Measurements from ENCODE around the gene DOCK10. TPM values are rescaled to one million over a fixed set of nuclear protein-coding genes. Genes with fewer than 3 reads are reported as not detected.

The DOCK10 gene
- total RNA-seq, 1 experiment from 2014 or later: 0.15 TPM

DNA sequence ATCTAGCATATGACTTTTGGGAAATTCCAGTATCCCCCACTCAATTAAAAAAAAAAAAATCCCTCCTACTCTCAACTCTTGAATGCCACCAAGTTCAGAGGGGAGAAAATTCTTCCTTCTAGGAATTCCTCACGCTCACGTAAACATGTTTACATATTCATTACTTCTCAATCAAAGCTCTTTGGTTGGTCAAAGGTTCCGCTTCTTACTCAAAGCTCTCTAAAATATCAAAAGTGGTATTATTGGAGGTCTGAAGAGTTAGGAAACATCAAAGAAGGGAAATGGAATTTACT, 4.1 kb downstream of the DOCK10 start:
- Histone ChIP-seq H3K9ac (ENCODE audit: low read length) (no peak overlapping the region), H4K20me1 (ENCODE audit: insufficient read depth, low read depth, low read length) (no peaks in the 10 kb centered on the region), H3K27me3 (ENCODE audit: low read length) (no peaks in the 10 kb centered on the region), H3K4me2 (ENCODE audit: low read depth, low read length, poor library complexity, severe bottlenecking) (no peak overlapping the region), H3K4me3 (ENCODE audit: low read length) (no peak overlapping the region), H3K9me3 (ENCODE audit: low read length) (no peaks in the 10 kb centered on the region), H3K36me3 (ENCODE audit: insufficient read depth, low read length) (no peaks in the 10 kb centered on the region), H3K4me1 (ENCODE audit: low read length) (no peaks in the 10 kb centered on the region), H2AFZ (ENCODE audit: low read length) (no peak overlapping the region), H3K27ac (ENCODE audit: low read length) (no peak overlapping the region), H3K79me2 (ENCODE audit: low read length) (no peaks in the 10 kb centered on the region), H3K9me2 (replicated peaks; ENCODE audit: insufficient read depth, low read length) (no peaks in the 10 kb centered on the region)
- DNase-seq: no peak

DNA sequence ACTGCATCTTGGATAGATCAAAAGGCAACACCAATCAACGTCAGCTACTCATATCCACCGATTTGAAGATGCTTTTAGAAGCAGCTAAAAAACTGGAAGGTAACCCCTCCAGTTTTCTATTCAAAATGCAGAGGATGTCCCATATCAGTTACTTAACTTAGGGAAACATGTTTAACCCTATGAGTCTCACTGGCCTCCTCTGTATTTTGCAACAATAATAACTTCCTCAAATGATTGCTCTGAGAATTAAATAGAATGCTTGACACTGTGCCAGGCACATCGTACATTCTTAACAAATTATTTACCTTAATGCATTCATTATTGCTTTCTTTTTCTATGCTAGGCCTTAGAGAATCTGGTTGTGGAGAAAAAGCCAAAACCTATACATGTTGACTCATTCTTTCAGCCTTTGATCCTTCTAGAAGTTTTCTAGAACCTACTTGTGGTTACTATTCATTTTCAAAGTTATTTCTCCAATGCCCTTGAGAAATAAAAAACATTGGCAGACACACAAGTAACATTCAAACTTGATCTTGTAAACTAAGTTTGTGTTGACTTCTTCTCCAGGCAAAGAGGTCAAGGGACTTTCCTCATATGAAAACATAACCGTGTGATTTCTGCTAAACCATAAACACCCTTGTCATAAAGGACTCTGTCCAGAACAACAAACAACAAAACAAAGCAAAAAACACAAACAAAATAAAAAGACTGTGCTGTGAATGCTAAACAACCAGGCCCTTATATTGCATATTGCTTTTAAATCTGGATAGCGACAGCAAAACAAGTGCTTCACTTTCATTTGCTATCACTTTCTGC, 4.6 kb downstream of the DOCK10 start:
- Histone ChIP-seq H3K4me3 (ENCODE audit: low read length) (no peak overlapping the region), H3K4me2 (ENCODE audit: low read depth, low read length, poor library complexity, severe bottlenecking) (no peak overlapping the region), H3K9me2 (replicated peaks; ENCODE audit: insufficient read depth, low read length) (no peaks in the 10 kb centered on the region), H3K4me1 (ENCODE audit: low read length) (no peaks in the 10 kb centered on the region), H3K27ac (ENCODE audit: low read length) (no peak overlapping the region), H3K36me3 (ENCODE audit: insufficient read depth, low read length) (no peaks in the 10 kb centered on the region), H2AFZ (ENCODE audit: low read length) (no peak overlapping the region), H3K27me3 (ENCODE audit: low read length) (no peaks in the 10 kb centered on the region), H3K9ac (ENCODE audit: low read length) (no peak overlapping the region), H3K9me3 (ENCODE audit: low read length) (no peaks in the 10 kb centered on the region), H3K79me2 (ENCODE audit: low read length) (no peaks in the 10 kb centered on the region), H4K20me1 (ENCODE audit: insufficient read depth, low read depth, low read length) (no peaks in the 10 kb centered on the region)
- DNase-seq: peak; percentile 26

DNA sequence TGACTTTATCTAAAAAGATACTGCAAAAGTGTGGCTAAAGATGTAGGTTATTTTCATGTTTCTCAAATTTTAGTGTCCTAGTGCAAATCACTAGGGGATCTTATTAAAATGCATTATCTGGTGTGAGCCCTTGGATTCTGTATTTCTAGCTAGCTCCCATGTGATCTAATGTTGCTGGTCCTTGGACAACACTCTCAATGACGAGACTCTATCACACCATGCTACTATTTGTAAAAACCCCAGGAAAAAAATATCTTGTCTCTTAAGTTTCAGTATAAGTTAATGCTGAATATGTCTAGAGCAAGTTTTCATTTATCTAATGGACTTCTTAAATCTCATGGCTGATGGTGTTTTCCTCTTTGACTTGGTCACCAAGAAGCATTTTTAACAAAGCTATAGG, 5.8 kb downstream of the DOCK10 start:
- Histone ChIP-seq H3K27me3 (ENCODE audit: low read length) (no peaks in the 10 kb centered on the region), H3K9me2 (replicated peaks; ENCODE audit: insufficient read depth, low read length) (no peaks in the 10 kb centered on the region), H3K9ac (ENCODE audit: low read length) (no peak overlapping the region), H3K4me3 (ENCODE audit: low read length) (no peak overlapping the region), H2AFZ (ENCODE audit: low read length) (no peak overlapping the region), H3K36me3 (ENCODE audit: insufficient read depth, low read length) (no peaks in the 10 kb centered on the region), H3K4me1 (ENCODE audit: low read length) (no peaks in the 10 kb centered on the region), H3K79me2 (ENCODE audit: low read length) (no peaks in the 10 kb centered on the region), H3K27ac (ENCODE audit: low read length) (no peak overlapping the region), H3K9me3 (ENCODE audit: low read length) (no peaks in the 10 kb centered on the region), H4K20me1 (ENCODE audit: insufficient read depth, low read depth, low read length) (no peaks in the 10 kb centered on the region), H3K4me2 (ENCODE audit: low read depth, low read length, poor library complexity, severe bottlenecking) (no peak overlapping the region)
- no peak for DNase-seq

DNA sequence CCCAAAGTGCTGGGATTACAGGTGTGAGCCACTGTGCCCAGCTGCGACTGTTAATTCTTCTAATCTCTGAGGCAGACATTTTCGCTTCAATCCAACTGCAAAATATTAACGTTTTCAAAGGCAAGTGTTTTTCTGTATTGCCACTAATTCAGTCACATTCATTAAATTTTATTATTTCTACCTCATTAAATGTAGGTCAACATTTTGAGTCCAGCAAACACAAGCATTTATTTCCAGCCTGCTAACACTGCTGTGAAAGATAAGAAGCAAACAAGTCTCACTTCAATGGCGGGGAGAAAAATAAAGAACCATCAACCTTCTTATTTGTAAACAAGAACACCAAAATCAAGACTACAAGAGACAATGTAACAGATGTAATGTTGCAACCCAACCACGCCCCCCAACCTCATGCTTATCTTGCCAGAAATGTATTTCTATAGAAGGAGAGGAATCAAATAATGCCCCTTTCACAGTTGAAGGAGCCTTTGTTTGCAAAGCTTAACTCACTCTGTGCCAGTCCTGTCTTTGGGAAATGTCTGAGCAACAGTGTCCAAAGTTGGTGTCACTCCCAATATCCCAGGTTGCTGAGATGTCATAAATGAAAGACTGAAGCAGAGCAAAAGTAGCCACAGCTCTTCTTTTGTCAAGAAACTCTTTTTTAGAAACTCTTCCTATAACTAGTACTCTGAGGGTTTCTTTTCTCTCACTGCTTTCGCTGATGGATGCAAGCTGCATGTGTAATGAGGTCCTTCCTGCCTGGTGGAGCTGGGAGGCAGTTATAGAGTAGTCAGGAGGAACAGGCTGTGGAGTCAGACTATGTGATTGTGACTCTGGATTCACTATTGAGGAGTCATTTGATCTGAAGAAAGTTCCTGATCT, 8.6 kb downstream of the DOCK10 start:
- no peaks in the 10 kb centered on the region for H3K27me3 ChIP-seq (ENCODE audit: low read length)
- no peaks in the 10 kb centered on the region for H3K79me2 ChIP-seq (ENCODE audit: low read length)
- no peaks in the 10 kb centered on the region for H3K9me2 ChIP-seq (replicated peaks; ENCODE audit: insufficient read depth, low read length)
- H4K20me1 ChIP-seq (ENCODE audit: insufficient read depth, low read depth, low read length): no peaks in the 10 kb centered on the region
- peak; percentile 15 for DNase-seq
- H3K9ac ChIP-seq (ENCODE audit: low read length): no peak overlapping the region
- H2AFZ ChIP-seq (ENCODE audit: low read length): no peak overlapping the region
- no peak overlapping the region for H3K27ac ChIP-seq (ENCODE audit: low read length)
- no peak overlapping the region for H3K4me2 ChIP-seq (ENCODE audit: low read depth, low read length, poor library complexity, severe bottlenecking)
- H3K4me3 ChIP-seq (ENCODE audit: low read length): no peak overlapping the region
- no peaks in the 10 kb centered on the region for H3K9me3 ChIP-seq (ENCODE audit: low read length)
- no peaks in the 10 kb centered on the region for H3K36me3 ChIP-seq (ENCODE audit: insufficient read depth, low read length)
- H3K4me1 ChIP-seq (ENCODE audit: low read length): no peaks in the 10 kb centered on the region

DNA sequence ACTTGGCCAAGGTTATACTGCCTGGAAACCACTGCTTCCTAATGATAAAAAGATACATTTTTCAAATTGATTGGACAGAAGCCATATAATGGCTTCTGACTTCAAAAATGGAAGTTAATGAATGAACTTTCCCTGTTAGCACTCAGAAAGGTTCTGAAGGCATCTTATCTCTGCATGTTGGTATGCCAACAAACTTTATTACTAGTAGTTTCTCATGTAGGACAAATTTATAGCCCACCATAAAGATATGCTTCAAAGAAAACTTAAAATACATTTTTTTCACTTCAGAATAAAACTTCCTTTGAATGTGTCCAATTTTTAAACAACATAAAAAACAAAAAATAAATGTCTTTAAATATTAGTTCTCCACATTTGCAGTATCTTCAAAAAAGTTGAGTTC, 10.0 kb downstream of the DOCK10 start:
- H2AFZ ChIP-seq (ENCODE audit: low read length): no peak overlapping the region
- H3K79me2 ChIP-seq (ENCODE audit: low read length): no peaks in the 10 kb centered on the region
- H3K9me2 ChIP-seq (replicated peaks; ENCODE audit: insufficient read depth, low read length): no peaks in the 10 kb centered on the region
- no peak overlapping the region for H3K27ac ChIP-seq (ENCODE audit: low read length)
- no peaks in the 10 kb centered on the region for H3K4me1 ChIP-seq (ENCODE audit: low read length)
- no peak overlapping the region for H3K4me3 ChIP-seq (ENCODE audit: low read length)
- DNase-seq: no peak
- H3K9ac ChIP-seq (ENCODE audit: low read length): no peak overlapping the region
- H3K4me2 ChIP-seq (ENCODE audit: low read depth, low read length, poor library complexity, severe bottlenecking): no peak overlapping the region
- no peaks in the 10 kb centered on the region for H3K36me3 ChIP-seq (ENCODE audit: insufficient read depth, low read length)
- no peaks in the 10 kb centered on the region for H4K20me1 ChIP-seq (ENCODE audit: insufficient read depth, low read depth, low read length)
- H3K27me3 ChIP-seq (ENCODE audit: low read length): no peaks in the 10 kb centered on the region
- no peaks in the 10 kb centered on the region for H3K9me3 ChIP-seq (ENCODE audit: low read length)

DNA sequence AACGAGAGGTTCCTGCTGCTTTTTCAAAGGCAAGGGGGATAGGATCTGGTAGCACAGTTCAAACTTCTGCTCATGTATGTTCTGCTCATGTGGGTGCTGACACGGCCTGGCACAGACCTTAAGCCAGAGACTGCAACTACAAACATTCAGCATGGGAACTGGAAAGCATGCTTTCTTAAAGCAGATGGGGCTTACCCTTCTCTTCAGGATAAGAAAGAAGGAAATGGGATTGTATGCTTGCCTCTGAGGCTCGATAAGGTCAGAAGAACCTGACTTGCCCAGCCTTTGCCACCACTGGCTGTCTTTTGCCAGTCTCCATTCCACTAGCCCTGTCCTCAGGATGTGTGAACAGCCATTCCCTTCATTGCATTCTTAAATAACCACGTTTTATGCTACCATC, 10.7 kb downstream of the DOCK10 start:
- H3K27me3 ChIP-seq (ENCODE audit: low read length): no peaks in the 10 kb centered on the region
- H3K4me3 ChIP-seq (ENCODE audit: low read length): no peak overlapping the region
- no peak for DNase-seq
- no peaks in the 10 kb centered on the region for H4K20me1 ChIP-seq (ENCODE audit: insufficient read depth, low read depth, low read length)
- H3K9me3 ChIP-seq (ENCODE audit: low read length): no peaks in the 10 kb centered on the region
- H3K27ac ChIP-seq (ENCODE audit: low read length): no peak overlapping the region
- H3K9me2 ChIP-seq (replicated peaks; ENCODE audit: insufficient read depth, low read length): no peaks in the 10 kb centered on the region
- H3K36me3 ChIP-seq (ENCODE audit: insufficient read depth, low read length): no peaks in the 10 kb centered on the region
- H3K4me1 ChIP-seq (ENCODE audit: low read length): no peaks in the 10 kb centered on the region
- no peaks in the 10 kb centered on the region for H3K79me2 ChIP-seq (ENCODE audit: low read length)
- H2AFZ ChIP-seq (ENCODE audit: low read length): no peak overlapping the region
- no peak overlapping the region for H3K9ac ChIP-seq (ENCODE audit: low read length)
- H3K4me2 ChIP-seq (ENCODE audit: low read depth, low read length, poor library complexity, severe bottlenecking): no peak overlapping the region

DNA sequence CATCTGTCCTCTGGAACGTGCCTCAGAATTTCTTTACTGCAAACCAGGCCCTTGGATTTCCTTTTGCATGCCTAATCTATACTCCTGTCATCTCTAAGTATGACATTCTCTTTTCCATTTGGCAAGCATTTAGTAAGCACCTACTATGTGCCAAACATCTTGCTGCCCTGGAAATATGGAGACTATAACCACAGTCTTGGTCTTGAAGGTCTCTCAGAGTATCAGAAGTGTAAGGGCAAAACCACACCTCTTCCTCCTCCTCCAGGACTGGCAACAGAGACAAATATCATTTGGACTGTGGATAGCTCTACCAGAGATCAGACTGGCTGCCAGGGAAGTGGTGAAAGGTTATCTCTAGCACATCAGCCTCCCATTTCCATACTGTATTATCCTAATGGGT, 11.4 kb downstream of the DOCK10 start:
- Histone ChIP-seq H3K9me3 (ENCODE audit: low read length) (no peaks in the 10 kb centered on the region), H3K4me2 (ENCODE audit: low read depth, low read length, poor library complexity, severe bottlenecking) (no peak overlapping the region), H3K4me1 (ENCODE audit: low read length) (no peaks in the 10 kb centered on the region), H2AFZ (ENCODE audit: low read length) (no peak overlapping the region), H3K79me2 (ENCODE audit: low read length) (no peaks in the 10 kb centered on the region), H3K27ac (ENCODE audit: low read length) (no peak overlapping the region), H4K20me1 (ENCODE audit: insufficient read depth, low read depth, low read length) (no peaks in the 10 kb centered on the region), H3K27me3 (ENCODE audit: low read length) (no peaks in the 10 kb centered on the region), H3K36me3 (ENCODE audit: insufficient read depth, low read length) (no peaks in the 10 kb centered on the region), H3K4me3 (ENCODE audit: low read length) (no peak overlapping the region), H3K9ac (ENCODE audit: low read length) (no peak overlapping the region), H3K9me2 (replicated peaks; ENCODE audit: insufficient read depth, low read length) (no peaks in the 10 kb centered on the region)
- DNase-seq: no peak

DNA sequence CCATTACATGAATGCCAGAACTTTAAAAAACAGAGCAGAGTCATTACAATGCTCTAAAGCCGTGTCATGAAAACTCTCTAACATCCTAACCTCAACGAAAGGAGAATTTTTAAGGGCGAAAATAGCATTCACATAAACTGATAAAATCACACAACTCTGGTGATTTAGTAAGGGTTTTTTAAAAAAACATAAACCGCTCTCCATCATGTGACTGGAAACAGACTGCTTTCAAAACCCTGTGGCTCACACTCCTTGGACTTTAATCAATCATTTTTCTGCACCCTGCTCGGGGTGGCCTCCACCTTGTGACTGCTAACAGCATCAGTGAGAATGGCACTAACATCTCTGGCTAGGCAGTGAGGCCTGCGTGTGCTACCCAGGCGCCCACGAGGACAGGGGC, 12.1 kb downstream of the DOCK10 start:
- H3K27me3 ChIP-seq (ENCODE audit: low read length): no peaks in the 10 kb centered on the region
- no peaks in the 10 kb centered on the region for H3K36me3 ChIP-seq (ENCODE audit: insufficient read depth, low read length)
- no peak overlapping the region for H3K4me2 ChIP-seq (ENCODE audit: low read depth, low read length, poor library complexity, severe bottlenecking)
- H3K4me1 ChIP-seq (ENCODE audit: low read length): no peaks in the 10 kb centered on the region
- H3K9ac ChIP-seq (ENCODE audit: low read length): no peak overlapping the region
- H3K79me2 ChIP-seq (ENCODE audit: low read length): no peaks in the 10 kb centered on the region
- H3K4me3 ChIP-seq (ENCODE audit: low read length): no peak overlapping the region
- no peaks in the 10 kb centered on the region for H4K20me1 ChIP-seq (ENCODE audit: insufficient read depth, low read depth, low read length)
- no peaks in the 10 kb centered on the region for H3K9me3 ChIP-seq (ENCODE audit: low read length)
- no peak overlapping the region for H3K27ac ChIP-seq (ENCODE audit: low read length)
- no peak overlapping the region for H2AFZ ChIP-seq (ENCODE audit: low read length)
- H3K9me2 ChIP-seq (replicated peaks; ENCODE audit: insufficient read depth, low read length): no peaks in the 10 kb centered on the region
- no peak for DNase-seq

Measured in Karpas-422 (cell line).